T-cell (primary cell): ENCODE measurements around the gene TCAIM. TPM values are rescaled to one million over a fixed set of nuclear protein-coding genes. Genes with fewer than 3 reads are reported as not detected.

Source experiments
- ATAC-seq, 4 experiments: fragments of 200-7000 bp in 3 of 4; fragments of 150-1000 bp in 1 of 4; cut with Tn5 transposase; replicated peaks in 1 of 4; 1 replicate in 3 of 4; 2 replicates in 1 of 4; pipeline ENCODE4 v1.10.0; 2021; ENCODE audit warnings: moderate library complexity in 3 of 4, mild to moderate bottlenecking in 2 of 4, moderate number of reproducible peaks in 1 of 4
- CTCF ChIA-PET, 2 donors: fragments of 300-600 bp; sonication (Branson Sonifier 250); formaldehyde crosslinking; loops; one replicate each; lab custom pipeline; 2022; ENCODE audit warnings: antibody characterized with exemption in 2 of 2; lab: Charles Lee
- POLR2A ChIA-PET, 2 donors: fragments of 300-600 bp; sonication (Branson Sonifier 250); formaldehyde crosslinking; loops; one replicate each; lab custom pipeline; 2022; ENCODE audit warnings: antibody characterized with exemption in 2 of 2; lab: Charles Lee
- DNase-seq, 35 experiments: peaks; one replicate each; pipeline versions ENCODE4 v3.0.0 to v3.0.0-alpha.2; 2013 to 2023
- H3K27ac ChIP-seq: one replicate; pipeline ENCODE4 v1.5.1; 2013; ENCODE audit warnings: low read length
- H3K27me3 ChIP-seq, 2 experiments: replicated peaks in 1 of 2; 1 replicate in 1 of 2; 2 replicates in 1 of 2; pipeline versions ENCODE4 v1.6.1 to v1.7.0; 2013; ENCODE audit warnings: low read length in 1 of 2, mixed read lengths in 1 of 2; ENCODE audit not compliant: control insufficient read depth in 2 of 2, insufficient read depth in 2 of 2; ENCODE audit errors: extremely low read depth in 1 of 2
- H3K36me3 ChIP-seq, 2 donors: 1 replicate in 1 of 2; 2 replicates in 1 of 2; pipeline versions ENCODE4 v1.6.1 to v1.7.0; 2013; ENCODE audit warnings: low read length in 1 of 2; ENCODE audit not compliant: control insufficient read depth in 2 of 2, insufficient read depth in 1 of 2; ENCODE audit errors: extremely low read depth in 1 of 2
- H3K4me1 ChIP-seq, 2 experiments: 1 replicate in 1 of 2; 2 replicates in 1 of 2; pipeline versions ENCODE4 v1.6.1 to v1.7.0; 2013; ENCODE audit warnings: low read length in 2 of 2, mixed read lengths in 1 of 2; ENCODE audit not compliant: insufficient read depth in 2 of 2, control insufficient read depth in 1 of 2; ENCODE audit errors: extremely low read depth in 1 of 2
- H3K4me3 ChIP-seq, 2 donors: 1 replicate in 1 of 2; 2 replicates in 1 of 2; pipeline versions ENCODE4 v1.5.1 to v1.7.0; 2013; ENCODE audit warnings: mild to moderate bottlenecking in 2 of 2, low read length in 1 of 2, moderate library complexity in 1 of 2; ENCODE audit not compliant: control insufficient read depth in 1 of 2; ENCODE audit errors: extremely low read depth in 1 of 2
- H3K9me3 ChIP-seq: 2 replicates; pipeline ENCODE4 v1.7.0; 2013
- H3K27ac Mint-ChIP-seq, 2 donors: one replicate each; pipeline ENCODE4 v1.8.0; 2020 to 2021; ENCODE audit warnings: mild to moderate bottlenecking in 2 of 2, mixed read lengths in 2 of 2
- H3K27me3 Mint-ChIP-seq, 2 donors: one replicate each; pipeline ENCODE4 v1.8.0; 2021 to 2022; ENCODE audit warnings: mixed read lengths in 2 of 2
- H3K36me3 Mint-ChIP-seq: one replicate; pipeline ENCODE4 v1.8.0; 2021; ENCODE audit warnings: mixed read lengths
- H3K4me1 Mint-ChIP-seq, 3 donors: one replicate each; pipeline ENCODE4 v1.8.0; 2020 to 2022; ENCODE audit warnings: mixed read lengths in 3 of 3, mild to moderate bottlenecking in 1 of 3
- H3K4me3 Mint-ChIP-seq, 3 donors: one replicate each; pipeline ENCODE4 v1.8.0; 2020 to 2022; ENCODE audit warnings: mild to moderate bottlenecking in 3 of 3, mixed read lengths in 3 of 3, moderate library complexity in 3 of 3
- H3K9me3 Mint-ChIP-seq, 3 donors: one replicate each; pipeline ENCODE4 v1.8.0; 2020 to 2022; ENCODE audit warnings: mixed read lengths in 3 of 3
- WGBS: methylation state at CpG from one replicate; pipeline ENCODE4 v1.1.5; 2013; ENCODE audit warnings: missing lambda C conversion rate; ENCODE audit not compliant: insufficient coverage; 5-methylcytosine and 5-hydroxymethylcytosine counted together
- total RNA-seq, 35 experiments: library from RNA in 6 of 35; stranded (reverse) in 6 of 35; fragments of 120-200 nt in 1 of 35; gene quantifications; one replicate each; pipeline versions ENCODE4 v1.2.1 to v1.2.4 and lab custom pipeline; 2013 to 2026

Gene TCAIM
- total RNA-seq, 5 donors from 2014 or later (not counting 1 experiment from before 2014, with no cell fraction given) = 8.4 to 16.5 (median 13.4) TPM

GRCh38 chr3:44309500-44309899, 29.1 kb upstream of the TCAIM start:
- no peaks in the 10 kb centered on the region for H3K4me1 ChIP-seq
- no peaks in the 10 kb centered on the region for H3K9me3 Mint-ChIP-seq
- H3K36me3 ChIP-seq = no peaks in the 10 kb centered on the region
- no peaks in the 10 kb centered on the region for H3K9me3 ChIP-seq
- H3K4me1 Mint-ChIP-seq = no peaks in the 10 kb centered on the region
- no peak overlapping the region for H3K4me3 Mint-ChIP-seq
- ATAC-seq (no peak), DNase-seq (no peak)
- no peak overlapping the region for H3K27ac ChIP-seq
- no peak overlapping the region for H3K4me3 ChIP-seq
- CTCF ChIA-PET = no interaction called here
- peaks cover 9 to 15% of the 10 kb centered on the region in 2 donors for H3K27me3 Mint-ChIP-seq
- H3K36me3 Mint-ChIP-seq = no peaks in the 10 kb centered on the region
- no peaks in the 10 kb centered on the region for H3K27me3 ChIP-seq
- no peak overlapping the region for H3K27ac Mint-ChIP-seq
- POLR2A ChIA-PET = interaction anchor here in 1 of 2 donors (0.7 kb wide), 1 partner anchor 202 kb away, joined by 3 read pairs; no protein-coding TSS in a partner anchor

- Mint-ChIP-seq H3K27me3 (peaks cover 8 to 12% of the 10 kb centered on the region in 2 donors), H3K36me3 (no peaks in the 10 kb centered on the region), H3K9me3 (no peaks in the 10 kb centered on the region), H3K4me3 (no peak overlapping the region), H3K4me1 (peaks cover 0 to 2% (median 0%) of the 10 kb centered on the region in 3 donors), H3K27ac (no peak overlapping the region)
- no peak for ATAC-seq
- H3K4me3 ChIP-seq = no peak overlapping the region
- no peaks in the 10 kb centered on the region for H3K36me3 ChIP-seq
- no peak for DNase-seq
- ChIA-PET CTCF (no interaction called here), POLR2A (no interaction called here)
- peaks cover 0 to 4% of the 10 kb centered on the region in 2 experiments for H3K4me1 ChIP-seq
- no peaks in the 10 kb centered on the region for H3K9me3 ChIP-seq
- H3K27ac ChIP-seq = no peak overlapping the region
- peaks cover 0 to 20% of the 10 kb centered on the region in 2 experiments for H3K27me3 ChIP-seq
- WGBS = 16% methylated on average over 5 of the region's 8 CpGs
Measured at GRCh38 chr3:44318891-44319311, 19.7 kb upstream of the TCAIM start.

GRCh38 chr3:44321335-44321734, 17.2 kb upstream of the TCAIM start:
- POLR2A ChIA-PET = no interaction called here

GRCh38 chr3:44323341-44323955, 15.1 kb upstream of the TCAIM start:
- H3K36me3 ChIP-seq = no peaks in the 10 kb centered on the region
- H3K36me3 Mint-ChIP-seq = no peaks in the 10 kb centered on the region
- H3K4me1 ChIP-seq = peaks cover 0 to 3% of the 10 kb centered on the region in 2 experiments
- H3K4me1 Mint-ChIP-seq = peaks cover 0 to 2% (median 0%) of the 10 kb centered on the region in 3 donors
- peaks cover 0 to 10% of the 10 kb centered on the region in 2 experiments for H3K27me3 ChIP-seq
- DNase-seq (peak in 31 of 35 experiments; percentile 9 to 70 (median 41)), ATAC-seq (peak in 1 of 4 experiments; percentile 40)
- no peak overlapping the region for H3K4me3 Mint-ChIP-seq
- no peaks in the 10 kb centered on the region for H3K9me3 Mint-ChIP-seq
- no peak overlapping the region for H3K4me3 ChIP-seq
- H3K9me3 ChIP-seq = no peaks in the 10 kb centered on the region
- H3K27me3 Mint-ChIP-seq = peaks cover 5 to 10% of the 10 kb centered on the region in 2 donors
- H3K27ac ChIP-seq = no peak overlapping the region
- 31% methylated on average over 2 of the region's 4 CpGs for WGBS
- H3K27ac Mint-ChIP-seq = no peak overlapping the region
- POLR2A ChIA-PET = interaction anchor here in 1 of 2 donors (0.8 kb wide), 1 partner anchor 438 kb away, joined by 3 read pairs; the partner anchor contains the start of genes KIAA1143 and KIF15
- CTCF ChIA-PET = interaction anchor here (0.6 to 0.7 kb wide), 2 partner anchors 777 to 1721 kb away, joined by 3 read pairs; no protein-coding TSS in a partner anchor

More at GRCh38 chr3:44321335-44321734, 17.2 kb upstream of the TCAIM start:
- H3K36me3 ChIP-seq = no peaks in the 10 kb centered on the region
- H3K27ac Mint-ChIP-seq = no peak overlapping the region
- H3K4me3 ChIP-seq = no peak overlapping the region
- no peak overlapping the region for H3K27ac ChIP-seq
- peaks cover 0 to 4% of the 10 kb centered on the region in 2 experiments for H3K4me1 ChIP-seq
- H3K4me3 Mint-ChIP-seq = no peak overlapping the region
- H3K9me3 ChIP-seq = no peaks in the 10 kb centered on the region
- CTCF ChIA-PET = interaction anchor here (0.5 to 1.5 kb wide), 4 partner anchors 8 to 25 kb away, joined by 3 to 7 read pairs (median 4); no protein-coding TSS in a partner anchor
- H3K27me3 ChIP-seq = peaks cover 0 to 20% of the 10 kb centered on the region in 2 experiments
- H3K4me1 Mint-ChIP-seq = peaks cover 0 to 2% (median 0%) of the 10 kb centered on the region in 3 donors
- no peak for DNase-seq
- no CpG with 5 or more reads among the region's 3 CpGs for WGBS
- no peaks in the 10 kb centered on the region for H3K9me3 Mint-ChIP-seq
- no peak for ATAC-seq
- H3K27me3 Mint-ChIP-seq = peaks cover 5 to 17% of the 10 kb centered on the region in 2 donors
- H3K36me3 Mint-ChIP-seq = no peaks in the 10 kb centered on the region

GRCh38 chr3:44324584-44324983, 14.0 kb upstream of the TCAIM start:
- ATAC-seq (no peak), DNase-seq (no peak)
- no peaks in the 10 kb centered on the region for H3K4me1 Mint-ChIP-seq
- H3K27me3 Mint-ChIP-seq = peaks cover 5 to 14% of the 10 kb centered on the region in 2 donors
- H3K27ac Mint-ChIP-seq = no peak overlapping the region
- H3K9me3 Mint-ChIP-seq = no peaks in the 10 kb centered on the region
- no peak overlapping the region for H3K4me3 Mint-ChIP-seq
- POLR2A ChIA-PET = no interaction called here
- no peaks in the 10 kb centered on the region for H3K36me3 ChIP-seq
- no peaks in the 10 kb centered on the region for H3K9me3 ChIP-seq
- H3K36me3 Mint-ChIP-seq = no peaks in the 10 kb centered on the region
- H3K27ac ChIP-seq = no peak overlapping the region
- no peaks in the 10 kb centered on the region for H3K4me1 ChIP-seq
- CTCF ChIA-PET = no interaction called here
- no peak overlapping the region for H3K4me3 ChIP-seq
- peaks cover 0 to 4% of the 10 kb centered on the region in 2 experiments for H3K27me3 ChIP-seq

- Histone ChIP-seq H3K4me1 (no peaks in the 10 kb centered on the region), H3K9me3 (no peaks in the 10 kb centered on the region), H3K27me3 (peaks cover 0 to 4% of the 10 kb centered on the region in 2 experiments), H3K4me3 (no peak overlapping the region), H3K27ac (no peak overlapping the region), H3K36me3 (no peaks in the 10 kb centered on the region)
- Mint-ChIP-seq H3K36me3 (no peaks in the 10 kb centered on the region), H3K27me3 (peaks cover 15% of the 10 kb centered on the region in 2 donors), H3K9me3 (no peaks in the 10 kb centered on the region), H3K4me3 (no peak overlapping the region), H3K27ac (no peak overlapping the region), H3K4me1 (no peaks in the 10 kb centered on the region)
- no CpG with 5 or more reads among the region's 2 CpGs for WGBS
- CTCF ChIA-PET = no interaction called here
- DNase-seq (no peak), ATAC-seq (no peak)
- POLR2A ChIA-PET = no interaction called here
Measured at GRCh38 chr3:44326019-44326418, 12.5 kb upstream of the TCAIM start.
